ENCODE data around the gene ARHGEF4.

ARHGEF4 gene

GRCh38 chr2:130819608-130820278, 17.0 kb upstream of the ARHGEF4 start:
- DNase-seq: no peak

- DNase-seq: no peak
Observed at GRCh38 chr2:130820279-130820861, 16.3 kb upstream of the ARHGEF4 start.

DNA sequence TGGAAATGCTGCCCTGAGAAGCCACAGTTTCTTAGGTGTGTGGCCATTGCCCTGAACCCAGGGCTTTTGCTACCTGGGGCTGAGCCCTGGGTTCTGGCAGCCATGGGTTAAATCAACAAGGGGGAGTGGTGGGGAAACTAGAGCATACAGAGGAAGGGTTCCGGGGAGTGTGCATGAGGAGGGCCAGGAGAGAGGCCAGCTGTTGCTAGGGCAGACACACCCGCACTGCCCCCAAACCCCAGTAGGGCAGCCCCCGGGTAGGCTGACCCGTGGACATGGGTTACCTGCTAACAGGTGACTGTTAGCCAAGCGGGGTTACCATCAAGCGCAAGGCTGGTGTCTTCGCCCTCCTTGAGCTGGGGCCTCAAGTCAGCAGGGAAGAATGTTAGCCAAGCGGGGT, 14.8 kb upstream of the ARHGEF4 start:
- no peak for DNase-seq

GRCh38 chr2:130822766-130823165, 13.9 kb upstream of the ARHGEF4 start:
- no peak for DNase-seq

DNA sequence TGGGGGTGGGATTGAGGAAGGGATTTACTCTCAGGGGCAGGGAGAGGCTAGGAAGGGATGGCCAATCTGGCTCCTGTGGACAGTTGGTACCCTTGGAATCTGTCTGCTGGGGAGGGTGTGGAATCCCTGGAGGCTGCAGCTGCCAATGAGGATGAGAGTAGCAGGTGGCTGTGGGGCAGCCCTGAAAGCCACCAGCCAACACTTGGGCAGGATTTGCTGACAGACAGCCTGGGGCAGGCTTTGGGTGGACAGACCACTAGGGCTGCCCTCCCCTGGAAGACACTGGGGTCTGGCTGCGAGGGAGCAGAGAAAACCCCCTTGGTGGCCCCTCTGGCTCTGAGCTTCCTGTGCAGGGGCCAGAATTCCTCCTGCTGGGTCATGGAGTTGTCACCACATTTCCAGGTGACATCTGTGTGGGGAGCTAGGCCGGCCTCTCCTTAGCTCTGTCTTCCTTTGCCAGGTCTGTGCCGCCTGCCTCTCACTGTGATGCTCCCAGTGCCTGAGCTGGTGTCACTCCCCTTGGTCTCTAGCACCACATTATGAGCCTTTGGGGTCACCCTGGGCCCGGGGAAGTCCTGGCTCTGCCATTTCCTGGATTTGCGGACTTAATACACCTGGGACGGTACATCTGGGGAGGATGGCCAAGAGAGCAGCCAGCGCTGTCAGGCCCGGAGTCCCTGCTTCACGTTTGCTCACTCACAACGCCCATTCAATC, 13.4 kb upstream of the ARHGEF4 start:
- no peak for DNase-seq

GRCh38 chr2:130823886-130824491, 12.7 kb upstream of the ARHGEF4 start:
- no peak for DNase-seq

- peak in 4 of 5 experiments; percentile 53 to 99 (median 67) for DNase-seq
Observed at GRCh38 chr2:130824492-130825061, 12.1 kb upstream of the ARHGEF4 start.

DNA sequence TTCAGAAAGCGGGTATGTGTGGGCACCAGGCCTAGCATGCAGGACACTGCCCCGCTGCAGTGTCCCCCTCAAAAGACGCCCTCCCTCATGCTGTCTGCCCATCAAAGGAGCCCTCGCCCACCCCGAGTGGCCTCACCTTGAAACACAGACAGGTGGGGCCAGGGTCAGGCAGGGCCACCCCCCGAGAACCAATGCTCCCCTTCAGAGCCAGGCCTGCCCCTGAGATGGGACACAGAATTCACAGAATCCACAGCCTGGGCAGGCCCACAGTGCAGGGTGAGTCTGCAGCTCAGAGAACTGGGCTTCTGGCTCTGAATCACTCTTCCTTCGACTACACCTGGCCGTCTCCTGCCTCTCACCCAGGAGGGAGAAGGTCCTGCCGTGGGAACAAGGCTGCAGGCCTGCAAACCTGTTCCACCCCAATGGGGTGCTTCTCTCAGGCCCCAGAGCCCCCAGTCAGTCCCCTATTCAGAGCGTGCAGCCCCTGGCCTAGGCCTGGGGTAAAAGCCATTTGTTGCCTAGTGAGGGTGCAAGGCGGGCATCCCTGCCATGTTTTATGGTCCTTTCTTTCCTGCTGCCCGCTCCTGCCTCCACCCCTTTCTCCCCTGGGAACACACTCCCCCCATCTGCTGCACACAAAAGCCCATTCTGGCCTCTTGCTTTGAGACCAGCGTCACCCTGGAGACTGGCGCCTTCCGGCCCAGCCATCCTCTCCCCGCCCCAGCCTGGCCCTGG, 11.3 kb upstream of the ARHGEF4 start:
- DNase-seq: no peak

DNA sequence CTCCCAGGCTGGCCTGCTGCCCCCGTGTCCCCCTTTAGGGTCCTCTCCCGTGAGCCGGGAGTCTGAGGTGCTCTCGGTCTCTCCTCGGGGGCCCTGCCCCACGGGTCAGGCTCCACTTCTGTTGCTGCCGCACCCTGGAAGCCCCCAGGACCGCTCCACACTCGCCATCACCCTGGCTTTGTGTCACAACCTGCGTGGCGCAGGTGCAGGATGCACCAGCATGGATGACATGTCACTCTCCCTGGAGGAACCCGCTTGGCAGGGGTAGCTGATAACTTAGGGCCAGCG, 10.8 kb upstream of the ARHGEF4 start:
- no peak for DNase-seq

DNA sequence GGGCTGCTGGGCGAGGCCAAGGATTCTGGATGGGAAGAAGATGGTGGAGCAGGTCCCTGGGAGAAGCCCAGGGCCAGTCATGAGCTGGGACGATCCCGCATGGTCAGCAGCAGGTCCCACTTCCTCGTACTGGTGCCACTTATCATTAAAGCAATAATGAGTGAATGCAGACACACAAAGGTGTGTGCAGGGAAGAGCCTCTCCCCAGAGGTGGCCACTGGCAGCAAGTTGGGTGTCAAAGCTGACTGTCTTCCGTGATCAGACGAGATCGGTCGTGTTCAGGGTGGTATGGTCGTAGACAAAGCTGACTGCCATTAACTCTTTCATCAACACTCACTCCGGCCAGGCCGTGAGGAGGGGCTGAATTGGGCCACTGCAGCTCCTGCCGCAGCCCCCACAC, 10.3 kb upstream of the ARHGEF4 start:
- no peak for DNase-seq

GRCh38 chr2:130826821-130827501, 9.8 kb upstream of the ARHGEF4 start:
- DNase-seq: no peak

DNA sequence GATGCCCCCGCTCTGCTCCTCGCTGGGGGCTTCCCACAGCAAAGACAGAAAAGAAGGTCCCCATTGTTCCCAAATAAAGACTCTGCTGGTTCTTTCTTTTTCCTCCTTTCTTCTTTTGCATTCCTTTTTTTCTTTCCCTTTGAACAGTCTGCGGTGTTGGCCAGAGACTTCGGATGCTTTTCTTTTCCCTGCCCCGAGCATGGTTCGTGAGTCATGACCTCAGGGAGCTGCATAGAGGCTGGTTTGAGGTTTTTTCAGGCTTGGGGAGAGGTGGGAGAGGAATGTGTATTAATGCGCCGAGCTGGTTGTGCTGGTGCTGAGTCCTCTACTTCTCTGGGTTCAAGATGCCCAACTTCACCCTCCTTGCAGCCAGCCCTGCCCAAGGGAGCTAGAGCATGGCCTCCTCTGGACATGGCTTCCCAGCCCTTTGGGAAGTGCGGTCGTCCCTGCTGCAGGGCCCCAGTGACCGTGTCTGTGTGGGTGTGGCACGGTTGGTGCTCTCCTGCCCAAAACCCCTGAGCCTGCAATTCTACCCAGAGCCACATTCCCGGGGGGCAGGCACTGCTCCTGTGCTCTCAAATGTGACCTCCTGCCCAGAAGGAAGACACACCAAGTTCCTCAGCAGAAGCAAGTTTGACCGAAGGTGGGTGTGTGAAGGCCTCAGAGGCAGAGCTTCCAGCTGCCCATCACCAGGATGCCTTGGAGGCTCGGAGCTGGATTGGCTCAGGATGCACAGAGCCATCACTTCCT, 9.0 kb upstream of the ARHGEF4 start:
- DNase-seq: no peak

GRCh38 chr2:130828461-130828860, 8.3 kb upstream of the ARHGEF4 start:
- no peak for DNase-seq

DNA sequence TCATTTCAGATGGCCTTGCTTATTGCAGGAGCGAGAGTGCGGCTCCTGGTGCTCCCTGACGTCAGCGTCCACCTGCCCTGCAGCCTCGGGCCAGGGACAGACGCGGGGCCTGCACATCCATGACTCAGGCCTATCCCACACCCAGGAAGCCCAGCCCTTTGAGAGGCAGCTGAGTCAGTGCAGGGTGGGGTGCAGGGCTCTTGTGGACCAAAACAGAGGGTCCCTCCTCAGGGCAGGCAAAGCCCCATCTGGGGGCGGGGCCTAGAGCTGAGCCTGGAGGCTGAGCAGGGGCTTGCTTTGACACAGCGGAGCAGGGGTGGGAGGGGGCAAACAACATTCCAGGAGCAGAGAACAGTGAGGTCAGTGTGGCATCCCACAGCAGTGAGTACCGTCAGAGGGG, 7.7 kb upstream of the ARHGEF4 start:
- no peak for DNase-seq

- DNase-seq: no peak
Observed at GRCh38 chr2:130830538-130830937, 6.2 kb upstream of the ARHGEF4 start.

DNA sequence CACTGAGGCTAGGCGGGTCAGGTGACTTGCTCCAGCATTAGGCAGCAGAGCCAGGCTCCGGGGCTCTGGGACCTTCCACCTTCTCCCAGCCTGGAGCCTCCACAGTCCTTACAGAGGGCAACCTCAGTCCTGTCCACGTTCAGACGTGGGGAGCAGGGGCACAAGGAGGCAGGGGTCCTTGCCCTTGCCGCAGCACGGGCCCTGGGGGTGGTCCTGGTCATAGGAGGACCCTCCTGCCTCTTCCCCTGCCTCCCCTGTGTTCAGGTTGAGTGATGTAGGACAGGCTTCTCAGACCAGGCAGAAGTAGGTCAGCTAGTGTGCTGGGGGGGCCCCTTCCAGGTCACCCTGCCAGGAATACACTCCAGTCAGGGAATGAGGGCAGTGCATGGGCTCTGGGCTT, 5.4 kb upstream of the ARHGEF4 start:
- DNase-seq: no peak

DNA sequence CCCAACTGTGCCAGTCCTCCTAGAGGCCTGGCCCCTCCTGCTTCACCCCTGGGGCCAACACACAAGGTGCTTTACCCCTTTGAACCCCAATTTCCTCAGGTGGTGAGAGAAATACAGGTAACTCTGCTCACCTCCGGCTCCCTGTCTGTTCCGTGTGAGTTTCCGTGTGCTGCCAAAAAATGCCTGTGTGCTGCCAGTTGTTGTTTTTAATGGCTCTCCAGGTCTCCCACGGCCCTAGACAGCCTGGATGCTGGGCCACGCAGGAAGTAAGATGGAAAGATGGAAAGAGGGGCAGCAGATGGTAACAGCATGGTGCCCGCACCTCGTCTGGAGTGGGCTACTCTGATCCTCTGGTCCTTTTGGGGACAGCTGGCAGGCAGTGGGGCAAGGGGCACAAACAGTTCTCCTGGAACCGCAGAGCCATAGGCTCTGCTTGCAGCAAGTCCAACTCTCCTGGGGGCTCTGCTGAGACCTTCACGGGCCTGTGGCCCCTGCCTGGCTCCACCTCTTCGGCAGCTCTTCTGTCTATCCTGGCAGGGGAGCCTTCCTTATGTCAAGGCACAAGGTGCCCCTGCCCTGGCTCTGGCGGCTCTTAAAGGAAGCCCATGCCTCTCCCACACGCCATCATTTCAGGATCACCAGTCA, 4.3 kb upstream of the ARHGEF4 start:
- DNase-seq: no peak

DNA sequence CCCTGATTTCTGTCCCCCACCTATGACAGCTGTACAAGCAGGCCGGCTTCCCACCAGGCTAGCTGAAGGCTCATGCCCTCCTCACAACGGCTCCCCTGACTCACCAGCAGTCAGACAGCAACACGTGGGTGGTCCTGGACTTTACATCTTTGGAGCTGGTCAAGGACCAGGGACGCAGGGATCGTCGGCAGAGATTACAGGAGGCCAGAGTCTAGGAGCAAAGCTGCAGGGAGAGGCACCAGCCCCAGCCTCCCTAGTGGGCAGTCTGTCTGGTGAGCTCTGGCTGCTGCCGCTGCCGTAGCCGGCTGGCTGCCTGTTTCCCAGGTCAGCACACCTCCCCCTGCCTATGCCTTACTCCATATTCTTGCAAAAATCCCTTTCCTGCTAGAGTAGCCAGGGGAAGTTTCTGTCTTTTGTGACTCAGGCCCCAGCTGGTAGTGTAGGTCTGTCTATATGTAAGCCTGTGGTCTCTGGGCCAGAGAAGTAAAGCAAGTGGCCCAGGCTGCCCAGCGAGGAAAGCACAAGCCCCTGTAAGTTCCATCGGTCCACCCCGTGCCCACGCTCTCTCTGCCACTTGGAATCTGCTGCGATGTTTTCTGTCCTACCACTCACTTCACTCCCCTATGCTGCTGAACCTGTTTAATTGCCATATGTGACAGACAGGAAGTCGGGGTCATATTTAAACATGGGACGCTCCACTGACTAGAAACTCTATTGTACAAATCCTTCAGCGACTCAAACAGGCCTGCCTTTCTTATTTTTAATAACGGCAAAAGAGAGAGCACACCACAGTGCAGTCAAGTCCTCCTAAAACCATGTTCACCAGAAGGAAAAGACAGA, 2.4 kb upstream of the ARHGEF4 start:
- no peak for DNase-seq

- DNase-seq: no peak
Observed at GRCh38 chr2:130834931-130835765, 1.6 kb upstream of the ARHGEF4 start.
